NB4 (cell line): ENCODE results near the gene NAA30.

ENCODE experiments used
- MAX ChIP-seq: IDR thresholded peaks from 2 replicates; pipeline ENCODE4 v1.6.1; 2011; ENCODE audit warnings: low read depth, low read length
- POLR2A ChIP-seq: IDR thresholded peaks from 2 replicates; pipeline ENCODE4 v1.6.1; 2011; ENCODE audit warnings: mild to moderate bottlenecking; ENCODE audit not compliant: insufficient read length; ENCODE audit errors: extremely low read depth
- TF ChIP-seq, protein P1 (sequence below): IDR thresholded peaks from one replicate; pipeline ENCODE4 v1.5.1; 2012; ENCODE audit warnings: low read depth, low read length

DNA sequence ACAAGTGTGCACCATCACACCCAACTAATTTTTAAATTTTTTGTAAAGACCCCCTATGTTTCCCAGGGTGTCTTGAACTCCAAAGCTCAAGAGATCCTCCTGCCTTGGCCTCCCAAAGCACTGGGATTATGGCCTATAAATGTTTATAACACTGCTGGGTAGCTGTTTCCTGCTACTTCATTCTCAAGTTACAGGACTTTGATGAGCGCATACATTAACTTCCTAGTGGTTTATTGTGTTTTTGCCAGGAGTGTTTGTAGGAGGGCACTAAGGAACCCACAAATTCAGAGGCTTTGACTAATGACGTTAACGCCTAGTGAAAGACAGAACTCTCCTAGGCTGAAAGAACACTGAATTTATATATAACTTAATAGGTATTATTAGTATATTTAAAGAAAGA is 15.2 kb upstream of the NAA30 start:
- TF ChIP-seq MAX (no peak), POLR2A (no peak)
- TF ChIP-seq, protein P1, sequence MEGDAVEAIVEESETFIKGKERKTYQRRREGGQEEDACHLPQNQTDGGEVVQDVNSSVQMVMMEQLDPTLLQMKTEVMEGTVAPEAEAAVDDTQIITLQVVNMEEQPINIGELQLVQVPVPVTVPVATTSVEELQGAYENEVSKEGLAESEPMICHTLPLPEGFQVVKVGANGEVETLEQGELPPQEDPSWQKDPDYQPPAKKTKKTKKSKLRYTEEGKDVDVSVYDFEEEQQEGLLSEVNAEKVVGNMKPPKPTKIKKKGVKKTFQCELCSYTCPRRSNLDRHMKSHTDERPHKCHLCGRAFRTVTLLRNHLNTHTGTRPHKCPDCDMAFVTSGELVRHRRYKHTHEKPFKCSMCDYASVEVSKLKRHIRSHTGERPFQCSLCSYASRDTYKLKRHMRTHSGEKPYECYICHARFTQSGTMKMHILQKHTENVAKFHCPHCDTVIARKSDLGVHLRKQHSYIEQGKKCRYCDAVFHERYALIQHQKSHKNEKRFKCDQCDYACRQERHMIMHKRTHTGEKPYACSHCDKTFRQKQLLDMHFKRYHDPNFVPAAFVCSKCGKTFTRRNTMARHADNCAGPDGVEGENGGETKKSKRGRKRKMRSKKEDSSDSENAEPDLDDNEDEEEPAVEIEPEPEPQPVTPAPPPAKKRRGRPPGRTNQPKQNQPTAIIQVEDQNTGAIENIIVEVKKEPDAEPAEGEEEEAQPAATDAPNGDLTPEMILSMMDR = no peak
